ENCODE measurements around the gene FLNB.
"Not testable (repeated sequence)": the region's sequence is repeated elsewhere in the genome, so short reads cannot be mapped to it uniquely, and the experiment has no call there.

Gene FLNB

GRCh38 chr3:57983734-57984518 is 24.3 kb upstream of the FLNB start:
- DNase-seq = no peak

- no peak for DNase-seq
Measured at GRCh38 chr3:57985176-57985983, 22.8 kb upstream of the FLNB start.

- DNase-seq = no peak
Measured at GRCh38 chr3:57985984-57986246, 22.3 kb upstream of the FLNB start.

- no peak for DNase-seq
Measured at GRCh38 chr3:57986261-57986660, 22.0 kb upstream of the FLNB start.

- not testable (repeated sequence) for DNase-seq
Measured at GRCh38 chr3:57989198-57989597, 19.0 kb upstream of the FLNB start.

GRCh38 chr3:57989646-57990045 is 18.6 kb upstream of the FLNB start:
- DNase-seq = no peak

- no peak for DNase-seq
Measured at GRCh38 chr3:57992452-57993213, 15.6 kb upstream of the FLNB start.

- DNase-seq = no peak
Measured at GRCh38 chr3:57998366-57999283, 9.6 kb upstream of the FLNB start.

GRCh38 chr3:57999417-58000115 is 8.7 kb upstream of the FLNB start:
- DNase-seq = no peak

- DNase-seq = no peak
Measured at GRCh38 chr3:58000306-58001085, 7.7 kb upstream of the FLNB start.

- no peak for DNase-seq
Measured at GRCh38 chr3:58001086-58001467, 7.1 kb upstream of the FLNB start.

GRCh38 chr3:58001979-58002378 is 6.2 kb upstream of the FLNB start:
- no peak for DNase-seq

GRCh38 chr3:58003093-58003492 is 5.1 kb upstream of the FLNB start:
- no peak for DNase-seq

- no peak for DNase-seq
Measured at GRCh38 chr3:58004973-58005372, 3.2 kb upstream of the FLNB start.

- no peak for DNase-seq
Measured at GRCh38 chr3:58005669-58006068, 2.6 kb upstream of the FLNB start.

GRCh38 chr3:58006661-58007060 is 1.6 kb upstream of the FLNB start:
- DNase-seq = no peak

GRCh38 chr3:58009026-58009748 is 965 bp downstream of the FLNB start:
- DNase-seq = no peak

- DNase-seq = no peak
Measured at GRCh38 chr3:58009749-58010535, 1.7 kb downstream of the FLNB start.

GRCh38 chr3:58010562-58010961 is 2.3 kb downstream of the FLNB start:
- DNase-seq = no peak

- no peak for DNase-seq
Measured at GRCh38 chr3:58011580-58011979, 3.4 kb downstream of the FLNB start.
